Astrocyte of the spinal cord (primary cell): ENCODE results near the gene STARD5.
A peak's percentile ranks its signal among the peaks of the same experiment; 100 is the strongest.

ENCODE experiments used
- DNase-seq: peaks from one replicate; pipeline ENCODE4 v3.0.0; 2011; ENCODE audit warnings: low read depth, low spot score
- H3K4me3 ChIP-seq: 2 replicates; pipeline ENCODE4 v1.5.1; 2011; ENCODE audit warnings: low read depth, mild to moderate bottlenecking, low read length, moderate library complexity
- in situ Hi-C: cut with HindIII; loops from 2 replicates; pipeline ENCODE4 v1.10.0; 2017; ENCODE audit warnings: low sequenced_read_pairs
- TF ChIP-seq, protein P1 (sequence below): IDR thresholded peaks from 2 replicates; pipeline ENCODE4 v1.5.1; 2012; ENCODE audit warnings: low read depth, mild to moderate bottlenecking, low read length, inconsistent platforms

STARD5 gene

DNA sequence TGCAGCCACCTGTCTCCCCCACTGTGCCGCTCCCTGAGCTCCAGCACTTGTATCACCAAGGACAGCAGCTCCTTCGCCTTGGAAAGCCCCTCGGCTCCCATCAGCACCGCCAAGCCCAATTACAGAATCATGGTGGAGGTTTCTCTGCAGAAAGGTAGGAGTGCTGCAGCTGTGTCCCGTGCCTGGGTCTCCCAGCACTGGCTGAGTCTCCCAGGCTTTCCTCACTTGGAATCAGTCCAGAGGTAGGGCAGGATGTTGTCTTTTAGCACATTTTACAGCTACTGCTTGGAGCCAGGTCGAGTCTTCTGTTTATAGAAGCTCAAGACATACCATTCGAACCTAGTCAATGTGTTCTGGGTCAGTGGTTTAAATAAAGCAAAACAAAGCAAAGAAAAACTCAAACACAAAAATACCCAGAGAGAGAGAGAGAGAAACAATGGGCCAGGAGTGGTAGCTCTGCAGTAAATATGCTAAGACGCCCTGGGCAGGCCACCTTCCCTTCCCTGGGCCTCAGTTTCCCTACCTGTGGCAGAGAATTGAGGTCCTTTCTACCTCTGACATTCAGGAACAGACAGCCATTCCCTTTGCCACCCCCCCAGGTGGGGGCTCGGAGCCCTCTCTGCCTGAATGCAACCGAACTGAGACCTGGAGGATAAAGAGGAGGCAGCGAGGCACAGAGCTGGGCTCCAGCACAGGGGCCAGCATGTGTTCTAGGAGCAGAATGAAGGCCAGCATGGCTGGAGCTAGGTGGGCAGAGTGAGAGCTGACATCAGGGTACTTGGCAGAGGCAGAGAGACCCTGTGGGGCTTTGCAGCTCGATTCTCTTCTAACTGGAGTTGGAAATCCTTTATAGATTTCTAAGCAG, 44.1 kb downstream of the STARD5 start:
- in situ Hi-C loops: no loop called here
- H3K4me3 ChIP-seq: no peak overlapping the region
- TF ChIP-seq, protein P1, sequence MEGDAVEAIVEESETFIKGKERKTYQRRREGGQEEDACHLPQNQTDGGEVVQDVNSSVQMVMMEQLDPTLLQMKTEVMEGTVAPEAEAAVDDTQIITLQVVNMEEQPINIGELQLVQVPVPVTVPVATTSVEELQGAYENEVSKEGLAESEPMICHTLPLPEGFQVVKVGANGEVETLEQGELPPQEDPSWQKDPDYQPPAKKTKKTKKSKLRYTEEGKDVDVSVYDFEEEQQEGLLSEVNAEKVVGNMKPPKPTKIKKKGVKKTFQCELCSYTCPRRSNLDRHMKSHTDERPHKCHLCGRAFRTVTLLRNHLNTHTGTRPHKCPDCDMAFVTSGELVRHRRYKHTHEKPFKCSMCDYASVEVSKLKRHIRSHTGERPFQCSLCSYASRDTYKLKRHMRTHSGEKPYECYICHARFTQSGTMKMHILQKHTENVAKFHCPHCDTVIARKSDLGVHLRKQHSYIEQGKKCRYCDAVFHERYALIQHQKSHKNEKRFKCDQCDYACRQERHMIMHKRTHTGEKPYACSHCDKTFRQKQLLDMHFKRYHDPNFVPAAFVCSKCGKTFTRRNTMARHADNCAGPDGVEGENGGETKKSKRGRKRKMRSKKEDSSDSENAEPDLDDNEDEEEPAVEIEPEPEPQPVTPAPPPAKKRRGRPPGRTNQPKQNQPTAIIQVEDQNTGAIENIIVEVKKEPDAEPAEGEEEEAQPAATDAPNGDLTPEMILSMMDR: no peak
- DNase-seq: peak; percentile 22

DNA sequence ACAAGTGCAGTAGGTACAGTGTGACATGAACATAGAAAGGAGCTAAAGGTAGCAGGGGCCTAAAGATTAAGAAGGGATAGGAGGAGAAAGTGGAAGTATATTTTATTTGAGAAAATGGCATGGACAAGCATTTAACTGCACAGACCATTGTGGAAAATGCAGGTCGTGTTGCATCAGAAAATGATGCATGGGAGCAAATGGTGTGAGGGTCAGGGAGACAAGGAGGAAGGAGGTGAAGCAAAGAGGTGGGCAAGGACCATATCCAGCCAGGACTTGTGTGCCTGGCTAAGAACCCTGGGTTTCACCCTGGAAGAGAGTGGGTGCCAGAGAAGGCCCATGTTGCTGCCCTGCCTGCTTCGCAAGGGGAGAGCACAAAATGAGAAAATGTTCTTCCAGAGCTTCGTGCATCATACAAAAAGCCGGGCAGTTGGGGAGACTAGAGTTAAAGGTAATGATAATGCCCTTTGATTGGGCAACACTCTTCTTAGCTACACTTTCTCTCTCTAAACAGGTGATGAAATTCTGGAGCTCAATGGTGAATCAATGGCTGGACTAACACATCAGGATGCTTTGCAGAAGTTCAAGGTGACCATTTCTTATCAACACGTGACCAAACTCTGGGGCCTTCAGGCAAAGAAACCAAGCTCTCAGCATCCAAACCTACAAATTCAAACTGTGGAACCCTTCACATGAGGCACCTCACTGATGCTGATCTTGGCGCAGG, 45.5 kb downstream of the STARD5 start:
- in situ Hi-C loops: no loop called here
- no peak for DNase-seq
- TF ChIP-seq, protein P1: no peak
- H3K4me3 ChIP-seq: no peak overlapping the region

DNA sequence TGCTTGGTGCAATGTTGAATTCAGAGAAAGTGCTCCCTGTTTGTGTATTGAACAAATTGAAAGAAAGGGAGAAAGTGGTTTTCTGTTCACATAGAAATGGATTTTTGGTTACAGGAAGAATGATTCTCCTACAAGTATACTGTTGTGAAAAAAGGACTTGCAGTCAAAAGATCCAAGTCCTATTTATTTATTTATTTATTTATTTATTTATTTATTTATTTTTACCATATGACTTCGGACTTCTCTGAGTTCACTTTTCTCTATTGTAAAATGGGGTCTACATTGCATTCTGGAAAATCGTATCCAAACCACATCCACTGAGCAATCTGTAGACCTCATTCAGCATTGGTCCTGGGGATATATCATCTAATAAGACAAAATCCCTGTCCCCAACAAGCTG, 46.1 kb downstream of the STARD5 start:
- DNase-seq: no peak
- TF ChIP-seq, protein P1: no peak
- H3K4me3 ChIP-seq: no peak overlapping the region
- in situ Hi-C loops: no loop called here

DNA sequence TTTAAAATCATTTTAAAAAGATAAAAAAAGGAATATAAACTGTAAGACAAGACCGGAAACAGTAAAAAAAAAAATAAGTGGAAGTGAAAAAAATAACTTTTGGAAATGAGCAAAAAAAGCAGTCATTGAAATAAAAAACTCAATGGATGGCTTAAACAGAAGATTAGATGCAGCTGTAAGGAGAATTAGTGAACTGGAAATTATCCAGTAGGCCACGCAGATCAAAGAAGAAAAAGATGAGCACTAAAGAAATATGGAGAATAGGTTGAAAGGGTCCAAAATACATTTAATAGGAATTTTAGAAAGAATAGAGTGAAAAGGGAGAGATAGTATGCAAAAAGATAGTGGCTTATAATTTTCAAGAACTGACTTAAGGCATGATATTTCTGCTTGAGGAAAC, 47.0 kb downstream of the STARD5 start:
- TF ChIP-seq, protein P1: no peak
- in situ Hi-C loops: no loop called here
- no peak for DNase-seq
- H3K4me3 ChIP-seq: no peak overlapping the region

DNA sequence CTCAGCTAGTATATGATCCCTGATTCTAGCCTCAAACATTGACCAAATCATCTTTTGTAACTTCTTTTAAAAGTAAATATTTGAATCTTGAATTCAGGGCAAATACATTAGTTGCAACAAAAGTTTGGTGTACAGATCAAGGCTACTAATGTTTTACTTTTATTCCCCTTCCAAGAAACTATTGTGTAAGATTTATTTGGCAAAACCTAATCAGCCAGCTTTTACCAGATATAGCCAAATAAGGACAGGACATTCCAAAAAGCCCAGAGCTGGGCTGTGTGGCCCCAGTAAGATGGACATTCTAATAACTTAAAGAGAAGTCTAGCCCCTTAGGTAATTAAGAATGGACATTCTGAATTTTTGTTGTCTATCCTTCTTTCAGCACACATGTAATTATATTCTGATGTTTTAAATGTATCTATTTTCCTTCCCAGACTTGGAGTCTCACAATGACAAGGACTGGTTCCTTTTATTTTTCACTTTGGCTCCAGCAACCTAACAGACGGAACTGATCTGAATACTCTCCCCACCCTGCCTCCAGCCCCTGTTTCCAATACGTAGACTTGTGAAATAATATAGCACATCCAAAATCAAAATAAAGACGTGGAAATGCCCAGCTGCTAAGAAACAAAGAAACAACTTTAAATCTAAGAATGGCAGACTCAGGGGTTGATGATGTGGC, 48.1 kb downstream of the STARD5 start:
- no peak overlapping the region for H3K4me3 ChIP-seq
- no peak for DNase-seq
- TF ChIP-seq, protein P1: no peak
- in situ Hi-C loops: no loop called here

DNA sequence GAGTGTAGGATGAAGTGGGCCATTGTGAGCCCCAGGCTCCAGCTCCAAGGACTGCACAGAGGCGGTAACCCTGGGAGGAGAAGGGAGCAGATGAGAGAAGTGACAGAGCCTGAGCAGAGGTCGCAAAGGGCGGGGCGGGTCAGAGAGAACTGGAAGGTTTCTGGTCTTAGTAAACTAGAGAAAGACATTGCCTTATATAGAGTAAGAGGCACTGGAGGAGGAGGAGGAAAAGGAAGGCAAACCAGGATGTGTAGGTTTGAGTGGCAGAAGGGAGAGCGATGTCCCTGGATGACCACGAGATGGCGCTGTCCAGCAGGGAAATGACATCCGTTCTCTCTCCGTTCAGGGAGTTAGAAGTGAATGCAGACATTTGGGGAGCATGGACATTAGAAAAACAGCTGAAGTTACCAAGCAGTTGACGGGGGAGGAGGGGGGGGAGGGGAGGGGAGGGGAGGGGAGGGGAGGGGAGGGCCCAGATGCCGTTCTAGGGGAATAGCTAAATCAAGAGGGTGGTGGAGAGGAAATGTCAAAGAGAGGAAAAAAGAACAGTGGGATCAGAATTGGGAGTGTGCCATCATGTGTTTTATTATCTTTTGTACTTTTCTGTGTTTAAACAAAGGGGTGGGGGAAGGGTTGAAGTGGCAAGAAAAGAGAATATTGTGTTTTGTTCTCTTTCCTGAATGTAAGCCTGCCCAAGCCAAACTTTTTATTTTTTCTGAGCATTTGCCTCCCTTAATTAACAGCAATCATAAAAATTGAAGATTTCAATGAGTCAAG, 48.8 kb downstream of the STARD5 start:
- H3K4me3 ChIP-seq: no peak overlapping the region
- TF ChIP-seq, protein P1: peak; percentile 91
- in situ Hi-C loops: no loop called here
- peak; percentile 76 for DNase-seq
